ENCODE measurements around the gene EZH1. TPM values are rescaled to one million over a fixed set of nuclear protein-coding genes. Genes with fewer than 3 reads are reported as not detected.

The EZH1 gene
- total and polyA plus RNA-seq, 2 of the 4 experiments (the other 2 are of a cell fraction): 17.6 to 27.3 TPM

GRCh38 chr17:42784409-42784808 lies 39.6 kb upstream of the EZH1 start:
- peaks cover 0 to 44% of the 10 kb centered on the region in 2 experiments for H3K79me1 ChIP-seq (ENCODE audit: low read depth in 1 of 2, low read length in 2 of 2)
- peaks cover 8% of the 10 kb centered on the region for H3K36me3 ChIP-seq (ENCODE audit: control insufficient read depth, insufficient read depth, low read length)
- peak overlapping the region; percentile 93 for H2BK120ac ChIP-seq (ENCODE audit: low read depth, low read length)
- peaks cover 31% of the 10 kb centered on the region for H3K9me1 ChIP-seq (ENCODE audit: insufficient read depth, low read length)
- H2BK20ac ChIP-seq (ENCODE audit: low read depth, low read length): peak overlapping the region; percentile 92
- H2AK9ac ChIP-seq (replicated peaks; ENCODE audit: low read depth, low read length, poor library complexity): peak overlapping the region; percentile 98
- no peak for DNase-seq
- H3K4me3 ChIP-seq (ENCODE audit: insufficient read depth, low read depth, low read length): no peak overlapping the region
- in situ Hi-C loops (cut with MboI; ENCODE audit: low sequenced_read_pairs): no loop called here
- no peak overlapping the region for H4K5ac ChIP-seq (ENCODE audit: low read depth, low read length)
- intact Hi-C loops (cut with micrococcal nuclease): no loop called here
- peak overlapping the region; percentile 85 for H2AFZ ChIP-seq (replicated peaks; ENCODE audit: low read length, poor library complexity)
- ChIA-PET CTCF (no interaction called here), POLR2A (ENCODE audit: unreplicated experiment) (no interaction called here)
- peak overlapping the region; percentile 75; the same call in 1 of the 2 replicates for H3K23ac ChIP-seq (ENCODE audit: low read depth, low read length)
- H2BK15ac ChIP-seq (ENCODE audit: low read depth, low read length): peak overlapping the region; percentile 66; the same call in 2 of the 3 replicates
- no peak overlapping the region for H3K4me2 ChIP-seq (ENCODE audit: low read depth, low read length)
- H3K4me1 ChIP-seq (ENCODE audit: control insufficient read depth, insufficient read depth, low read length): peaks cover 26% of the 10 kb centered on the region
- ATAC-seq (ENCODE audit: low read depth): no peak
- no peak overlapping the region for H3K18ac ChIP-seq (ENCODE audit: low read depth, low read length)
- no peaks in the 10 kb centered on the region for H3K9me3 ChIP-seq (ENCODE audit: control insufficient read depth, insufficient read depth, low read length)
- H3K56ac ChIP-seq (ENCODE audit: extremely low read depth, insufficient read depth, low read length): no peak overlapping the region
- no TSS peak for BruUV-seq (replicated peaks)
- H3K14ac ChIP-seq (replicated peaks; ENCODE audit: low read depth, low read length): peak overlapping the region; percentile 90
- dilution Hi-C loops (cut with HindIII; ENCODE audit: low sequenced_read_pairs, unreplicated experiment): no loop called here
- peak overlapping the region; percentile 43; the same call in 1 of the 2 replicates for H4K91ac ChIP-seq (ENCODE audit: insufficient read depth, low read depth, low read length)
- H2BK5ac ChIP-seq (ENCODE audit: low read depth, low read length, poor library complexity, severe bottlenecking): peak overlapping the region; percentile 36
- peak overlapping the region; percentile 37 to 85; a peak in 1 of 4 replicates for H4K8ac ChIP-seq (ENCODE audit: low read depth in 2 of 2, low read length in 2 of 2)
- H2AK5ac ChIP-seq (ENCODE audit: low read depth, low read length): peak overlapping the region; percentile 98
- no peak overlapping the region for H3K27ac ChIP-seq (ENCODE audit: insufficient read depth, low read length)
- no peak overlapping the region for H3K9ac ChIP-seq (ENCODE audit: low read depth, low read length)
- no peaks in the 10 kb centered on the region for H4K20me1 ChIP-seq (ENCODE audit: insufficient read depth, low read length)
- 54% methylated on average over 15 of the region's 25 CpGs; no CpG with 5 or more reads in 1 of the 2 experiments for WGBS, 2 experiments (ENCODE audit: extremely low coverage in 2 of 2, insufficient read length in 1 of 2)
- peak overlapping the region; percentile 92 for H3K4ac ChIP-seq (ENCODE audit: low read depth, low read length)
- no peaks in the 10 kb centered on the region for H3K27me3 ChIP-seq (ENCODE audit: control insufficient read depth, insufficient read depth, low read length)
- no peak for TF ChIP-seq POLR2A (IDR thresholded peaks at IDR 0.05; ENCODE audit: low read depth, low read length)
- TF ChIP-seq RCOR1 (IDR thresholded peaks at IDR 0.05; ENCODE audit: insufficient replicate concordance, low read length): no peak
- TF ChIP-seq ELK1 (IDR thresholded peaks at IDR 0.05; ENCODE audit: borderline replicate concordance, low read depth, low read length): no peak
- no peak for TF ChIP-seq NFE2L2 (IDR thresholded peaks at IDR 0.05; ENCODE audit: low read depth, low read length)
- no peak for TF ChIP-seq USF2 (IDR thresholded peaks at IDR 0.05; ENCODE audit: low read depth, low read length)
- TF ChIP-seq CTCF (conservative IDR thresholded peaks at IDR 0.05; ENCODE audit: low read depth, low read length): no peak
- TF ChIP-seq MAZ (IDR thresholded peaks at IDR 0.05; ENCODE audit: borderline replicate concordance, low read depth, low read length): no peak
- no peak for TF ChIP-seq CHD1 (IDR thresholded peaks at IDR 0.05; ENCODE audit: low read depth, low read length)
- no peak for TF ChIP-seq MXI1 (IDR thresholded peaks at IDR 0.05; ENCODE audit: borderline replicate concordance, low read depth, low read length)
- no peak for TF ChIP-seq BHLHE40 (IDR thresholded peaks at IDR 0.05; ENCODE audit: low read depth, low read length)

Measured in IMR-90 (cell line).